ENCODE data around the gene CRKL. TPM values are rescaled to one million over a fixed set of nuclear protein-coding genes. Genes with fewer than 3 reads are reported as not detected.

CRKL gene
- total RNA-seq, 1 experiment from 2014 or later = 87.7 TPM

DNA sequence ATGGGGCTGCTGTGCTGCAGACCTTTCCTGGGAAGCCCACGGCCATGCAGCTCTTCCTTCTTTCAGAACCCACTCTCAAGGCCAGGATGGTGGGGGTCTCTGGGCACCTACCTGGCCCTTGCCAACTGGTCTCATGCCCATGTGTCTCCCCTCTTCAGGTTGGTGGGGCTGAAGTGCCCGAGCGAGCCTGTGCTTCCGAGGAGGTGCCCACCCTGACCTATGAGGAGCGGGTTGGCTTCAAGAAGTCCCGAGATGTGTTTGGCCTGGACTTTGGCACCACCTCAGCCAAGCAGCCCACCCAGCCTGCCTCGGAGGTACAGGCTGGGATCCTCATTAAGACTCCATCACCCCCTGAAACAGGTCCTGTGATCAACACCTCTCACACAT lies 74.8 kb downstream of the CRKL start:
- no TSS peak for BruUV-seq (replicated peaks)
- POLR2A ChIA-PET = no interaction called here
- CTCF ChIA-PET = no interaction called here

DNA sequence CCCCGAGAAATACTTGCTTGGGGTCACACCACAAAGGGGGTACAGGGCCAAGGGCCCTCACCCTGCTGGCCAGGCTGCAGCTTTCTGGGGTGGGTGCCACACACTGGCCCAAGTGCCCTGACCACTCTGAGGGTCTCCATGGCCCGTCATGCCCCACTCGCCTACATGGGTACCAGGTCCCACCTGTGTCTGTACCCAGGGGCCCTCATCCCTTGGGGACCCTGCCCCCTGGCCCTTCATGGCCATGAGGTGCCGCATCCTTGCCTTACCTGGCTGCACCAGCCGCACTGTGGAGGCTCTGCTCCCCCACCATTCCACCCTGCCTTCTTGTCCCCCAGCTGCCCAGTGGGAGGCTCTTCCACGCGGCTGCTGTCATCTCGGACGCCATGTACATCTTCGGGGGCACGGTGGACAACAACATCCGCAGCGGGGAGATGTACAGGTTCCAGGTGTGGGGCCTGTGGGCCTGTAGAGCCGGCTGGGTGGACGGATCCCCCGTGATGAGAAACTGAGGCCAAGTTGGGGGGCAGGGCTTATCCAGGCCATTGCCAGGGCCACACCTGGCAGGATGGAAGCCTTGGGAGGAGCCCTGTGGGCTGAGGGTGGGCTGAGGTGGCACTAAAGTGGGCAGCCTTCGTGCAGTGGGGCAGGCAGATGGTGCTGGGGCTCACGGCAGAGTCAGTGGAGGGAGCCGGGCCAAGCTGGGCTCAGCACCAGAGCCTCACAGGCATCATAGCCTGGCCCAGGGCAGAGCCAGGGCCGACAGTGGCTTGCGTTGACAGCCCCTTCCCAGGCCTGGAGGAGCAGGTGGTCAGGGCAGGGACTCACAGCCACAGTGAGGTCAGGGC lies 75.5 kb downstream of the CRKL start:
- Histone ChIP-seq H3K4me1 (ENCODE audit: control insufficient read depth in 1 of 2, insufficient read depth in 2 of 2, low read length in 2 of 2) (no peaks in the 10 kb centered on the region), H3K79me2 (ENCODE audit: insufficient read depth, low read length) (no peaks in the 10 kb centered on the region), H3K4me2 (ENCODE audit: low read length) (no peak overlapping the region), H3K27ac (ENCODE audit: low read depth, low read length) (no peak overlapping the region), H3K9me3 (ENCODE audit: control insufficient read depth in 1 of 2, insufficient read depth in 1 of 2, low read depth in 1 of 2, low read length in 2 of 2) (no peaks in the 10 kb centered on the region), H3K4me3 (replicated peaks in 1 of 2; ENCODE audit: low read depth in 1 of 2, low read length in 2 of 2) (no peak overlapping the region), H3K27me3 (ENCODE audit: insufficient read depth, low read length) (no peaks in the 10 kb centered on the region), H2AFZ (ENCODE audit: low read depth, low read length, poor library complexity, severe bottlenecking) (no peak overlapping the region), H3K36me3 (ENCODE audit: control insufficient read depth in 1 of 2, insufficient read depth in 2 of 2, low read length in 2 of 2) (peaks cover 2 to 6% of the 10 kb centered on the region in 2 experiments; a peak in 2 of 4 replicates), H3K9ac (ENCODE audit: low read length) (no peak overlapping the region), H4K20me1 (ENCODE audit: insufficient read depth) (no peaks in the 10 kb centered on the region), H3K9me2 (ENCODE audit: insufficient read depth) (no peaks in the 10 kb centered on the region)
- DNase-seq (ENCODE audit: low read depth, low spot score) (no peak), ATAC-seq (no peak)
- ChIA-PET POLR2A (no interaction called here), CTCF (no interaction called here), RAD21 (ENCODE audit: low non-redundant PET in 1 of 2, low total read pairs in 2 of 2, uncharacterized antibody in 2 of 2, unreplicated experiment in 2 of 2) (no interaction called here)
- intact Hi-C loops (cut with micrococcal nuclease) = no loop called here
- no TSS peak for BruUV-seq (replicated peaks)
- TF ChIP-seq, protein P1, sequence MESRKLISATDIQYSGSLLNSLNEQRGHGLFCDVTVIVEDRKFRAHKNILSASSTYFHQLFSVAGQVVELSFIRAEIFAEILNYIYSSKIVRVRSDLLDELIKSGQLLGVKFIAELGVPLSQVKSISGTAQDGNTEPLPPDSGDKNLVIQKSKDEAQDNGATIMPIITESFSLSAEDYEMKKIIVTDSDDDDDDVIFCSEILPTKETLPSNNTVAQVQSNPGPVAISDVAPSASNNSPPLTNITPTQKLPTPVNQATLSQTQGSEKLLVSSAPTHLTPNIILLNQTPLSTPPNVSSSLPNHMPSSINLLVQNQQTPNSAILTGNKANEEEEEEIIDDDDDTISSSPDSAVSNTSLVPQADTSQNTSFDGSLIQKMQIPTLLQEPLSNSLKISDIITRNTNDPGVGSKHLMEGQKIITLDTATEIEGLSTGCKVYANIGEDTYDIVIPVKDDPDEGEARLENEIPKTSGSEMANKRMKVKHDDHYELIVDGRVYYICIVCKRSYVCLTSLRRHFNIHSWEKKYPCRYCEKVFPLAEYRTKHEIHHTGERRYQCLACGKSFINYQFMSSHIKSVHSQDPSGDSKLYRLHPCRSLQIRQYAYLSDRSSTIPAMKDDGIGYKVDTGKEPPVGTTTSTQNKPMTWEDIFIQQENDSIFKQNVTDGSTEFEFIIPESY (IDR thresholded peaks at IDR 0.05; ENCODE audit: extremely low read depth, insufficient replicate concordance, low read length) = no peak
- TF ChIP-seq JUND (IDR thresholded peaks at IDR 0.05) (no peak), SP1 (IDR thresholded peaks at IDR 0.05; ENCODE audit: low read depth) (no peak), EZH2 (IDR thresholded peaks at IDR 0.05) (no peak)
- TF ChIP-seq, protein P2, sequence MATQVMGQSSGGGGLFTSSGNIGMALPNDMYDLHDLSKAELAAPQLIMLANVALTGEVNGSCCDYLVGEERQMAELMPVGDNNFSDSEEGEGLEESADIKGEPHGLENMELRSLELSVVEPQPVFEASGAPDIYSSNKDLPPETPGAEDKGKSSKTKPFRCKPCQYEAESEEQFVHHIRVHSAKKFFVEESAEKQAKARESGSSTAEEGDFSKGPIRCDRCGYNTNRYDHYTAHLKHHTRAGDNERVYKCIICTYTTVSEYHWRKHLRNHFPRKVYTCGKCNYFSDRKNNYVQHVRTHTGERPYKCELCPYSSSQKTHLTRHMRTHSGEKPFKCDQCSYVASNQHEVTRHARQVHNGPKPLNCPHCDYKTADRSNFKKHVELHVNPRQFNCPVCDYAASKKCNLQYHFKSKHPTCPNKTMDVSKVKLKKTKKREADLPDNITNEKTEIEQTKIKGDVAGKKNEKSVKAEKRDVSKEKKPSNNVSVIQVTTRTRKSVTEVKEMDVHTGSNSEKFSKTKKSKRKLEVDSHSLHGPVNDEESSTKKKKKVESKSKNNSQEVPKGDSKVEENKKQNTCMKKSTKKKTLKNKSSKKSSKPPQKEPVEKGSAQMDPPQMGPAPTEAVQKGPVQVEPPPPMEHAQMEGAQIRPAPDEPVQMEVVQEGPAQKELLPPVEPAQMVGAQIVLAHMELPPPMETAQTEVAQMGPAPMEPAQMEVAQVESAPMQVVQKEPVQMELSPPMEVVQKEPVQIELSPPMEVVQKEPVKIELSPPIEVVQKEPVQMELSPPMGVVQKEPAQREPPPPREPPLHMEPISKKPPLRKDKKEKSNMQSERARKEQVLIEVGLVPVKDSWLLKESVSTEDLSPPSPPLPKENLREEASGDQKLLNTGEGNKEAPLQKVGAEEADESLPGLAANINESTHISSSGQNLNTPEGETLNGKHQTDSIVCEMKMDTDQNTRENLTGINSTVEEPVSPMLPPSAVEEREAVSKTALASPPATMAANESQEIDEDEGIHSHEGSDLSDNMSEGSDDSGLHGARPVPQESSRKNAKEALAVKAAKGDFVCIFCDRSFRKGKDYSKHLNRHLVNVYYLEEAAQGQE (IDR thresholded peaks at IDR 0.05; ENCODE audit: low read depth) = no peak

More for the DNA sequence above, 74.8 kb downstream of the CRKL start:
- RAD21 ChIA-PET (ENCODE audit: low non-redundant PET in 1 of 2, low total read pairs in 2 of 2, uncharacterized antibody in 2 of 2, unreplicated experiment in 2 of 2) = no interaction called here
- Histone ChIP-seq H3K27ac (ENCODE audit: low read depth, low read length) (no peak overlapping the region), H3K4me2 (ENCODE audit: low read length) (no peak overlapping the region), H3K4me3 (replicated peaks in 1 of 2; ENCODE audit: low read depth in 1 of 2, low read length in 2 of 2) (no peak overlapping the region), H3K9ac (ENCODE audit: low read length) (no peak overlapping the region), H2AFZ (ENCODE audit: low read depth, low read length, poor library complexity, severe bottlenecking) (no peak overlapping the region), H4K20me1 (ENCODE audit: insufficient read depth) (no peaks in the 10 kb centered on the region), H3K9me2 (ENCODE audit: insufficient read depth) (no peaks in the 10 kb centered on the region), H3K9me3 (ENCODE audit: control insufficient read depth in 1 of 2, insufficient read depth in 1 of 2, low read depth in 1 of 2, low read length in 2 of 2) (no peaks in the 10 kb centered on the region), H3K36me3 (ENCODE audit: control insufficient read depth in 1 of 2, insufficient read depth in 2 of 2, low read length in 2 of 2) (peaks cover 2 to 6% of the 10 kb centered on the region in 2 experiments; a peak in 2 of 4 replicates), H3K4me1 (ENCODE audit: control insufficient read depth in 1 of 2, insufficient read depth in 2 of 2, low read length in 2 of 2) (no peaks in the 10 kb centered on the region), H3K79me2 (ENCODE audit: insufficient read depth, low read length) (no peaks in the 10 kb centered on the region), H3K27me3 (ENCODE audit: insufficient read depth, low read length) (no peaks in the 10 kb centered on the region)
- ATAC-seq = no peak
- no peak for TF ChIP-seq EZH2 (IDR thresholded peaks at IDR 0.05)
- TF ChIP-seq ELF1 (IDR thresholded peaks at IDR 0.05; ENCODE audit: borderline replicate concordance, low read depth) = no peak
- TF ChIP-seq, protein P3, sequence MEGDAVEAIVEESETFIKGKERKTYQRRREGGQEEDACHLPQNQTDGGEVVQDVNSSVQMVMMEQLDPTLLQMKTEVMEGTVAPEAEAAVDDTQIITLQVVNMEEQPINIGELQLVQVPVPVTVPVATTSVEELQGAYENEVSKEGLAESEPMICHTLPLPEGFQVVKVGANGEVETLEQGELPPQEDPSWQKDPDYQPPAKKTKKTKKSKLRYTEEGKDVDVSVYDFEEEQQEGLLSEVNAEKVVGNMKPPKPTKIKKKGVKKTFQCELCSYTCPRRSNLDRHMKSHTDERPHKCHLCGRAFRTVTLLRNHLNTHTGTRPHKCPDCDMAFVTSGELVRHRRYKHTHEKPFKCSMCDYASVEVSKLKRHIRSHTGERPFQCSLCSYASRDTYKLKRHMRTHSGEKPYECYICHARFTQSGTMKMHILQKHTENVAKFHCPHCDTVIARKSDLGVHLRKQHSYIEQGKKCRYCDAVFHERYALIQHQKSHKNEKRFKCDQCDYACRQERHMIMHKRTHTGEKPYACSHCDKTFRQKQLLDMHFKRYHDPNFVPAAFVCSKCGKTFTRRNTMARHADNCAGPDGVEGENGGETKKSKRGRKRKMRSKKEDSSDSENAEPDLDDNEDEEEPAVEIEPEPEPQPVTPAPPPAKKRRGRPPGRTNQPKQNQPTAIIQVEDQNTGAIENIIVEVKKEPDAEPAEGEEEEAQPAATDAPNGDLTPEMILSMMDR (IDR thresholded peaks at IDR 0.05 in 2 of 3, conservative IDR thresholded peaks at IDR 0.05 in 1 of 3; ENCODE audit: borderline replicate concordance in 1 of 3, insufficient read depth in 1 of 3, low read depth in 2 of 3, low read length in 2 of 3) = no peak
- no peak for DNase-seq (ENCODE audit: low read depth, low spot score)
- intact Hi-C loops (cut with micrococcal nuclease) = no loop called here

All from HCT116 (cell line).